Chondrocyte (in vitro differentiated cells): ENCODE data around the gene ATG3. TPM values are rescaled to one million over a fixed set of nuclear protein-coding genes. Genes with fewer than 3 reads are reported as not detected.
"Not testable (repeated sequence)": the region's sequence is repeated elsewhere in the genome, so short reads cannot be mapped to it uniquely, and the experiment has no call there.

ENCODE experiments used
- DNase-seq: peaks from one replicate; pipeline ENCODE4 v3.0.0; 2021; ENCODE audit warnings: mixed read lengths, low spot score
- H3K27ac Mint-ChIP-seq: one replicate; pipeline ENCODE4 v1.8.0; 2021; ENCODE audit warnings: mild to moderate bottlenecking, moderate library complexity, mixed read lengths; ENCODE audit not compliant: unreplicated experiment
- H3K27me3 Mint-ChIP-seq: 2 replicates; pipeline ENCODE4 v1.8.0; 2021; ENCODE audit warnings: low read depth, mixed read lengths
- H3K36me3 Mint-ChIP-seq: 2 replicates; pipeline ENCODE4 v1.8.0; 2021; ENCODE audit warnings: low read depth, mixed read lengths
- H3K4me1 Mint-ChIP-seq: 2 replicates; pipeline ENCODE4 v1.8.0; 2021; ENCODE audit warnings: low read depth, mild to moderate bottlenecking, mixed read lengths
- H3K4me3 Mint-ChIP-seq: one replicate; pipeline ENCODE4 v1.8.0; 2021; ENCODE audit warnings: mild to moderate bottlenecking, moderate library complexity, mixed read lengths; ENCODE audit not compliant: unreplicated experiment
- H3K9me3 Mint-ChIP-seq: 2 replicates; pipeline ENCODE4 v1.8.0; 2021; ENCODE audit warnings: low read depth, mixed read lengths
- CTCF ChIP-seq: fragments of 200-600 bp; sonication (generic); IDR thresholded peaks from 2 replicates; pipeline ENCODE4 v1.5.0; 2021; ENCODE audit warnings: antibody characterized with exemption, mild to moderate bottlenecking, moderate library complexity
- total RNA-seq: library from RNA; stranded (reverse); gene quantifications from 3 replicates; pipeline ENCODE4 v1.2.1, GENCODE V29; 2021

The ATG3 gene
- total RNA-seq, 1 donor from 2014 or later = 42.7 TPM

GRCh38 chr3:112530573-112530972 is 31.2 kb downstream of the ATG3 start:
- H3K4me1 Mint-ChIP-seq = no peaks in the 10 kb centered on the region
- no peak overlapping the region for H3K27ac Mint-ChIP-seq
- TF ChIP-seq CTCF = no peak
- no peaks in the 10 kb centered on the region for H3K9me3 Mint-ChIP-seq
- no peak for DNase-seq
- H3K4me3 Mint-ChIP-seq = no peak overlapping the region
- no peaks in the 10 kb centered on the region for H3K27me3 Mint-ChIP-seq
- peaks cover 7% of the 10 kb centered on the region for H3K36me3 Mint-ChIP-seq

GRCh38 chr3:112524127-112524526 is 37.6 kb downstream of the ATG3 start:
- not testable (repeated sequence) for H3K4me3 Mint-ChIP-seq, H3K27ac Mint-ChIP-seq, H3K4me1 Mint-ChIP-seq, H3K9me3 Mint-ChIP-seq, DNase-seq, H3K27me3 Mint-ChIP-seq
- peaks cover 10% of the 10 kb centered on the region for H3K36me3 Mint-ChIP-seq

- H3K36me3 Mint-ChIP-seq = peaks cover 6% of the 10 kb centered on the region
- no peaks in the 10 kb centered on the region for H3K9me3 Mint-ChIP-seq
- H3K4me1 Mint-ChIP-seq = no peaks in the 10 kb centered on the region
- no peak overlapping the region for H3K27ac Mint-ChIP-seq
- H3K27me3 Mint-ChIP-seq = no peaks in the 10 kb centered on the region
- peak; percentile 92 for TF ChIP-seq CTCF
- no peak overlapping the region for H3K4me3 Mint-ChIP-seq
- no peak for DNase-seq
Observed at GRCh38 chr3:112519424-112520001, 42.2 kb downstream of the ATG3 start.

- H3K36me3 Mint-ChIP-seq, H3K27me3 Mint-ChIP-seq, H3K4me1 Mint-ChIP-seq, H3K9me3 Mint-ChIP-seq, H3K27ac Mint-ChIP-seq, DNase-seq, H3K4me3 Mint-ChIP-seq: not testable (repeated sequence)
Observed at GRCh38 chr3:112518970-112519369, 42.8 kb downstream of the ATG3 start.

- TF ChIP-seq CTCF = no peak
- Mint-ChIP-seq H3K27ac (no peak overlapping the region), H3K4me3 (no peak overlapping the region), H3K9me3 (peaks cover 6% of the 10 kb centered on the region), H3K36me3 (peaks cover 2% of the 10 kb centered on the region), H3K4me1 (no peaks in the 10 kb centered on the region), H3K27me3 (no peaks in the 10 kb centered on the region)
- DNase-seq = no peak
Observed at GRCh38 chr3:112514527-112515128, 47.1 kb downstream of the ATG3 start.

- Mint-ChIP-seq H3K4me1 (no peaks in the 10 kb centered on the region), H3K27me3 (no peaks in the 10 kb centered on the region), H3K9me3 (peaks cover 6% of the 10 kb centered on the region), H3K27ac (no peak overlapping the region), H3K36me3 (peaks cover 2% of the 10 kb centered on the region), H3K4me3 (no peak overlapping the region)
- no peak for TF ChIP-seq CTCF
- no peak for DNase-seq
Observed at GRCh38 chr3:112512320-112512719, 49.4 kb downstream of the ATG3 start.
